ENCODE measurements around the gene CLDN2.

- TF ChIP-seq CTCF (IDR thresholded peaks at IDR 0.05) (no peak), POLR2A (IDR thresholded peaks at IDR 0.05) (no peak)
Measured at GRCh38 chrX:106928227-106928626, 8.0 kb downstream of the CLDN2 start.
